Fibroblast of skin of left quadriceps (primary cell): Measurements from ENCODE around the gene DLG1.
"Not testable (repeated sequence)": the region's sequence is repeated elsewhere in the genome, so short reads cannot be mapped to it uniquely, and the experiment has no call there.

Experiments used
- DNase-seq, 2 experiments: peaks; one replicate each; pipeline ENCODE4 v3.0.0-alpha.2; 2013; ENCODE audit warnings: low read depth in 2 of 2

The DLG1 gene

GRCh38 chr3:197103766-197104165 is 194.6 kb downstream of the DLG1 start:
- no peak for DNase-seq

- DNase-seq, result no peak
Measured at GRCh38 chr3:197093871-197094270, 204.5 kb downstream of the DLG1 start.

- no peak for DNase-seq
Measured at GRCh38 chr3:197088370-197088769, 210.0 kb downstream of the DLG1 start.

GRCh38 chr3:197085137-197085536 is 213.3 kb downstream of the DLG1 start:
- DNase-seq, result no peak

GRCh38 chr3:197083486-197083885 is 214.9 kb downstream of the DLG1 start:
- DNase-seq, result peak; percentile 22 to 24

GRCh38 chr3:197082871-197083270 is 215.5 kb downstream of the DLG1 start:
- peak in 1 of 2 experiments; percentile 4 for DNase-seq

- DNase-seq, result no peak
Measured at GRCh38 chr3:197080344-197080743, 218.1 kb downstream of the DLG1 start.

GRCh38 chr3:197076415-197076814 is 222.0 kb downstream of the DLG1 start:
- DNase-seq, result no peak

- no peak for DNase-seq
Measured at GRCh38 chr3:197068077-197068476, 230.3 kb downstream of the DLG1 start.

- DNase-seq, result no peak
Measured at GRCh38 chr3:197064771-197065170, 233.6 kb downstream of the DLG1 start.

GRCh38 chr3:197062446-197062845 is 236.0 kb downstream of the DLG1 start:
- no peak for DNase-seq

- not testable (repeated sequence) for DNase-seq
Measured at GRCh38 chr3:197051637-197052036, 246.8 kb downstream of the DLG1 start.

GRCh38 chr3:197050511-197050910 is 247.9 kb downstream of the DLG1 start:
- no peak for DNase-seq

- no peak for DNase-seq
Measured at GRCh38 chr3:197042539-197042938, 255.9 kb downstream of the DLG1 start.

GRCh38 chr3:197041875-197042488 is 256.4 kb downstream of the DLG1 start:
- DNase-seq, result no peak

GRCh38 chr3:197040658-197041057 is 257.8 kb downstream of the DLG1 start:
- no peak for DNase-seq

- DNase-seq, result no peak
Measured at GRCh38 chr3:197038679-197039462, 259.5 kb downstream of the DLG1 start.

GRCh38 chr3:197035577-197035976 is 262.8 kb downstream of the DLG1 start:
- no peak for DNase-seq

GRCh38 chr3:197034778-197035177 is 263.6 kb downstream of the DLG1 start:
- DNase-seq, result not testable (repeated sequence)

GRCh38 chr3:197033764-197034163 is 264.6 kb downstream of the DLG1 start:
- not testable (repeated sequence) for DNase-seq

- DNase-seq, result peak; percentile 86
Measured at GRCh38 chr3:197031315-197032285, 266.8 kb downstream of the DLG1 start.
